Measurements from ENCODE around the gene BMP2K.

- TF ChIP-seq, protein P1, sequence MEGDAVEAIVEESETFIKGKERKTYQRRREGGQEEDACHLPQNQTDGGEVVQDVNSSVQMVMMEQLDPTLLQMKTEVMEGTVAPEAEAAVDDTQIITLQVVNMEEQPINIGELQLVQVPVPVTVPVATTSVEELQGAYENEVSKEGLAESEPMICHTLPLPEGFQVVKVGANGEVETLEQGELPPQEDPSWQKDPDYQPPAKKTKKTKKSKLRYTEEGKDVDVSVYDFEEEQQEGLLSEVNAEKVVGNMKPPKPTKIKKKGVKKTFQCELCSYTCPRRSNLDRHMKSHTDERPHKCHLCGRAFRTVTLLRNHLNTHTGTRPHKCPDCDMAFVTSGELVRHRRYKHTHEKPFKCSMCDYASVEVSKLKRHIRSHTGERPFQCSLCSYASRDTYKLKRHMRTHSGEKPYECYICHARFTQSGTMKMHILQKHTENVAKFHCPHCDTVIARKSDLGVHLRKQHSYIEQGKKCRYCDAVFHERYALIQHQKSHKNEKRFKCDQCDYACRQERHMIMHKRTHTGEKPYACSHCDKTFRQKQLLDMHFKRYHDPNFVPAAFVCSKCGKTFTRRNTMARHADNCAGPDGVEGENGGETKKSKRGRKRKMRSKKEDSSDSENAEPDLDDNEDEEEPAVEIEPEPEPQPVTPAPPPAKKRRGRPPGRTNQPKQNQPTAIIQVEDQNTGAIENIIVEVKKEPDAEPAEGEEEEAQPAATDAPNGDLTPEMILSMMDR (IDR thresholded peaks at IDR 0.05), result no peak
- TF ChIP-seq POLR2A (IDR thresholded peaks at IDR 0.05), result no peak
Observed at GRCh38 chr4:78803983-78804382, 27.8 kb downstream of the BMP2K start.

Data from testis (tissue), 2 donors.